K562 (cell line): ENCODE measurements around the gene PIGM. TPM values are rescaled to one million over a fixed set of nuclear protein-coding genes. Genes with fewer than 3 reads are reported as not detected.

Experiments
- CREBBP ChIP-seq: IDR thresholded peaks from one replicate; pipeline ENCODE4 v1.6.1; 2012; ENCODE audit warnings: low read depth, mild to moderate bottlenecking, control low read depth, inconsistent platforms, low read length
- GABPA ChIP-seq: fragments of 200-800 bp; sonication (Bioruptor generic); conservative IDR thresholded peaks from 2 replicates; pipeline ENCODE4 v1.6.1; 2016; ENCODE audit warnings: low read depth, missing genetic modification characterization, missing compliant biosample characterization
- HDAC8 ChIP-seq: fragments of 450-650 bp; IDR thresholded peaks from 2 replicates; pipeline ENCODE4 v1.6.1; 2016; ENCODE audit warnings: mild to moderate bottlenecking, missing genetic modification characterization, moderate library complexity, missing compliant biosample characterization
- KLF16 ChIP-seq: IDR thresholded peaks from 2 replicates; pipeline ENCODE4 v1.6.1; 2016; ENCODE audit warnings: antibody characterized with exemption
- MAFG ChIP-seq: fragments of 450-650 bp; conservative IDR thresholded peaks from 2 replicates; pipeline ENCODE4 v1.6.1; 2016; ENCODE audit warnings: missing genetic modification characterization, missing compliant biosample characterization
- MIER1 ChIP-seq: fragments of 450-650 bp; IDR thresholded peaks from 2 replicates; pipeline ENCODE4 v1.6.1; 2016; ENCODE audit warnings: antibody characterized with exemption, mild to moderate bottlenecking, low read depth
- MTF1 ChIP-seq: fragments of 250-450 bp; sonication (Bioruptor Pico); IDR thresholded peaks from 2 replicates; pipeline ENCODE4 v1.9.0; 2021; ENCODE audit warnings: moderate library complexity, mild to moderate bottlenecking, inconsistent platforms, borderline replicate concordance
- MXI1 ChIP-seq: IDR thresholded peaks from 2 replicates; pipeline ENCODE4 v1.6.1; 2011; ENCODE audit warnings: low read depth, mild to moderate bottlenecking, improper control_type of control experiment, low read length
- OTX1 ChIP-seq: fragments of 450-650 bp; formaldehyde crosslinking; IDR thresholded peaks from 2 replicates; pipeline ENCODE4 v1.4.0; 2022; ENCODE audit warnings: mild to moderate bottlenecking
- SAFB2 ChIP-seq: fragments of 200-400 bp; formaldehyde crosslinking; IDR thresholded peaks from 2 replicates; pipeline ENCODE4 v1.6.1; 2018; ENCODE audit warnings: borderline replicate concordance, low read length, low read depth, moderate library complexity; ENCODE audit not compliant: severe bottlenecking
- SMARCC2 ChIP-seq: fragments of 450-650 bp; IDR thresholded peaks from 2 replicates; pipeline ENCODE4 v1.6.1; 2017; ENCODE audit warnings: antibody characterized with exemption, moderate library complexity, mild to moderate bottlenecking, low read depth
- SNRNP70 ChIP-seq: fragments of 200-400 bp; formaldehyde crosslinking; optimal IDR thresholded peaks from 2 replicates; pipeline ENCODE3; 2017; ENCODE audit warnings: low read depth, low read length
- SP1 ChIP-seq: sonication (generic); formaldehyde crosslinking; IDR thresholded peaks from 2 replicates; pipeline ENCODE4 v1.8.1; 2022; ENCODE audit warnings: mild to moderate bottlenecking, missing genetic modification reagents
- TAF15 ChIP-seq: fragments of 200-400 bp; formaldehyde crosslinking; IDR thresholded peaks from 2 replicates; pipeline ENCODE4 v1.6.1; 2017; ENCODE audit warnings: mild to moderate bottlenecking, low read depth, low read length, moderate library complexity
- TCF7L2 ChIP-seq: fragments of 150-350 bp; IDR thresholded peaks from 2 replicates; pipeline ENCODE4 v1.6.1; 2016; ENCODE audit warnings: low read depth, mild to moderate bottlenecking, low read length, moderate library complexity
- ZNF140 ChIP-seq: fragments of 250-450 bp; sonication (Bioruptor Pico); IDR thresholded peaks from 2 replicates; pipeline ENCODE4 v1.8.0; 2021; ENCODE audit warnings: moderate library complexity, mild to moderate bottlenecking, inconsistent platforms
- ZNF316 ChIP-seq: fragments of 450-650 bp; IDR thresholded peaks from 2 replicates; pipeline ENCODE4 v1.6.1; 2016
- polyA plus RNA-seq, 8 experiments: library from polyadenylated mRNA; depleted of rRNA in 4 of 8; stranded (reverse) in 5 of 8; unstranded in 3 of 8; fragments of >200 nt; fragmentation: Nextera tagmentation in 2 of 8; fragmentation: Illumina TruSeq in 1 of 8; extraction: Ambion mirVana in 2 of 8; extraction: Trizol in 1 of 8; gene quantifications; 2 replicates each; pipeline versions ENCODE4 v1.2.1 to v1.2.3, GENCODE V29; 2011 to 2014; ENCODE audit warnings: inconsistent platforms in 1 of 8, missing spikeins in 1 of 8
- total RNA-seq, 7 experiments: library from RNA; depleted of rRNA in 6 of 7; stranded (reverse); fragments of >200 nt in 6 of 7; fragmentation: Illumina TruSeq in 2 of 7; extraction: Trizol in 2 of 7; gene quantifications; 2 replicates each; pipeline versions ENCODE4 v1.2.1 to v1.2.3, GENCODE V29; 2011 to 2021; ENCODE audit warnings: low replicate concordance in 1 of 7
- TF ChIP-seq, protein P1 (sequence below): fragments of 450-650 bp; formaldehyde crosslinking; IDR thresholded peaks from 2 replicates; pipeline ENCODE4 v1.4.0; 2020; ENCODE audit warnings: mild to moderate bottlenecking, moderate library complexity
- TF ChIP-seq, protein P2 (sequence below): fragments of 150-350 bp; IDR thresholded peaks from 2 replicates; pipeline ENCODE4 v1.6.1; 2014; ENCODE audit warnings: low read depth, mild to moderate bottlenecking, low read length, borderline replicate concordance
- TF ChIP-seq, protein P3 (sequence below), 3 experiments: IDR thresholded peaks in 2 of 3; conservative IDR thresholded peaks in 1 of 3; 2 replicates each; pipeline ENCODE4 v1.5.1; 2011 to 2012; ENCODE audit warnings: low read length in 3 of 3, mild to moderate bottlenecking in 3 of 3, control low read depth in 2 of 3, improper control_type of control experiment in 1 of 3, inconsistent platforms in 1 of 3, low read depth in 1 of 3, mixed read lengths in 1 of 3, moderate library complexity in 1 of 3; ENCODE audit not compliant: insufficient read depth in 2 of 3
- TF ChIP-seq, protein P4 (sequence below): fragments of 450-650 bp; formaldehyde crosslinking; IDR thresholded peaks from 2 replicates; pipeline ENCODE4 v1.4.0; 2022; ENCODE audit warnings: missing genetic modification characterization

Gene PIGM
- total and polyA plus RNA-seq, 9 of the 15 experiments (the other 6 are each of a cell fraction or from before 2014, with no cell fraction given) = 2.6 to 6.7 (median 4.3) TPM

DNA sequence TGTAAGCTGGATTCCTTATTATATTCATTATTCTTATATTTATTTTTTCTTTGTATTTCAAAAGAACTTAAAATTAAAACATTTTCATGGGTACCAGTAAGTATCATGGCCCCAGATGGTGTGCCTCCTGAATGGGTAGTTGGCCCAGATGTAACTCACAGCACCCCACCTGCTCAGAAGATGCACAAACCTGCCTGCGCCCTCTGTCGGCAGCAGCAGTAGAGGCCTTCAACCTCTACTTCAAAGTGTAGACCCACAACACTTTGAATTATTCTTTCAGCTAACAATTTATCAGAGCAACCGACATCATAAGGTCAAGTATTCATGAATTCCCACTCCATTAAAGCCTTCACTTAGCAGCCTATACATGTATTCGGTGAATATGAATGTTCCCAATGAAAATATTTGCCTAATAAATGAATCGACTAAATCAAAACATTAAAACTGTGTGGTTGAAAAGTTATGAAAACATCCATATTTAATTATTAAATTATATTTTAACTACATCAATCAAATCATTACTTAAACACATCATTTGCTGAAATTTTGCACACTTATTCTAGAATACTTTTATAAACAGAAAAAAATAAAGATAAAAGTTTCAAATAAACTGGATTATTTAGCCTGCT lies 25.4 kb downstream of the PIGM start (continued):
- TF ChIP-seq, protein P1, sequence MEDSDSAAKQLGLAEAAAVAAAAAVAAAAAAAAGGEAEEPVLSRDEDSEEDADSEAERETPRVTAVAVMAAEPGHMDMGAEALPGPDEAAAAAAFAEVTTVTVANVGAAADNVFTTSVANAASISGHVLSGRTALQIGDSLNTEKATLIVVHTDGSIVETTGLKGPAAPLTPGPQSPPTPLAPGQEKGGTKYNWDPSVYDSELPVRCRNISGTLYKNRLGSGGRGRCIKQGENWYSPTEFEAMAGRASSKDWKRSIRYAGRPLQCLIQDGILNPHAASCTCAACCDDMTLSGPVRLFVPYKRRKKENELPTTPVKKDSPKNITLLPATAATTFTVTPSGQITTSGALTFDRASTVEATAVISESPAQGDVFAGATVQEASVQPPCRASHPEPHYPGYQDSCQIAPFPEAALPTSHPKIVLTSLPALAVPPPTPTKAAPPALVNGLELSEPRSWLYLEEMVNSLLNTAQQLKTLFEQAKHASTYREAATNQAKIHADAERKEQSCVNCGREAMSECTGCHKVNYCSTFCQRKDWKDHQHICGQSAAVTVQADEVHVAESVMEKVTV (CRISPR knock-in tag) = peak; percentile 77
- TF ChIP-seq, protein P2, sequence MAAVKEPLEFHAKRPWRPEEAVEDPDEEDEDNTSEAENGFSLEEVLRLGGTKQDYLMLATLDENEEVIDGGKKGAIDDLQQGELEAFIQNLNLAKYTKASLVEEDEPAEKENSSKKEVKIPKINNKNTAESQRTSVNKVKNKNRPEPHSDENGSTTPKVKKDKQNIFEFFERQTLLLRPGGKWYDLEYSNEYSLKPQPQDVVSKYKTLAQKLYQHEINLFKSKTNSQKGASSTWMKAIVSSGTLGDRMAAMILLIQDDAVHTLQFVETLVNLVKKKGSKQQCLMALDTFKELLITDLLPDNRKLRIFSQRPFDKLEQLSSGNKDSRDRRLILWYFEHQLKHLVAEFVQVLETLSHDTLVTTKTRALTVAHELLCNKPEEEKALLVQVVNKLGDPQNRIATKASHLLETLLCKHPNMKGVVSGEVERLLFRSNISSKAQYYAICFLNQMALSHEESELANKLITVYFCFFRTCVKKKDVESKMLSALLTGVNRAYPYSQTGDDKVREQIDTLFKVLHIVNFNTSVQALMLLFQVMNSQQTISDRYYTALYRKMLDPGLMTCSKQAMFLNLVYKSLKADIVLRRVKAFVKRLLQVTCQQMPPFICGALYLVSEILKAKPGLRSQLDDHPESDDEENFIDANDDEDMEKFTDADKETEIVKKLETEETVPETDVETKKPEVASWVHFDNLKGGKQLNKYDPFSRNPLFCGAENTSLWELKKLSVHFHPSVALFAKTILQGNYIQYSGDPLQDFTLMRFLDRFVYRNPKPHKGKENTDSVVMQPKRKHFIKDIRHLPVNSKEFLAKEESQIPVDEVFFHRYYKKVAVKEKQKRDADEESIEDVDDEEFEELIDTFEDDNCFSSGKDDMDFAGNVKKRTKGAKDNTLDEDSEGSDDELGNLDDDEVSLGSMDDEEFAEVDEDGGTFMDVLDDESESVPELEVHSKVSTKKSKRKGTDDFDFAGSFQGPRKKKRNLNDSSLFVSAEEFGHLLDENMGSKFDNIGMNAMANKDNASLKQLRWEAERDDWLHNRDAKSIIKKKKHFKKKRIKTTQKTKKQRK = no peak
- no peak for TF ChIP-seq CREBBP
- TF ChIP-seq HDAC8 (tag) = no peak
- no peak for TF ChIP-seq TCF7L2
- no peak for TF ChIP-seq TAF15
- no peak for TF ChIP-seq SAFB2
- no peak for TF ChIP-seq MXI1
- no peak for TF ChIP-seq SMARCC2
- TF ChIP-seq GABPA (tag) = no peak
- TF ChIP-seq MTF1 (CRISPR knock-in tag) = no peak
- no peak for TF ChIP-seq SNRNP70
- TF ChIP-seq SP1 (CRISPR knock-in tag) = no peak
- TF ChIP-seq, protein P3, sequence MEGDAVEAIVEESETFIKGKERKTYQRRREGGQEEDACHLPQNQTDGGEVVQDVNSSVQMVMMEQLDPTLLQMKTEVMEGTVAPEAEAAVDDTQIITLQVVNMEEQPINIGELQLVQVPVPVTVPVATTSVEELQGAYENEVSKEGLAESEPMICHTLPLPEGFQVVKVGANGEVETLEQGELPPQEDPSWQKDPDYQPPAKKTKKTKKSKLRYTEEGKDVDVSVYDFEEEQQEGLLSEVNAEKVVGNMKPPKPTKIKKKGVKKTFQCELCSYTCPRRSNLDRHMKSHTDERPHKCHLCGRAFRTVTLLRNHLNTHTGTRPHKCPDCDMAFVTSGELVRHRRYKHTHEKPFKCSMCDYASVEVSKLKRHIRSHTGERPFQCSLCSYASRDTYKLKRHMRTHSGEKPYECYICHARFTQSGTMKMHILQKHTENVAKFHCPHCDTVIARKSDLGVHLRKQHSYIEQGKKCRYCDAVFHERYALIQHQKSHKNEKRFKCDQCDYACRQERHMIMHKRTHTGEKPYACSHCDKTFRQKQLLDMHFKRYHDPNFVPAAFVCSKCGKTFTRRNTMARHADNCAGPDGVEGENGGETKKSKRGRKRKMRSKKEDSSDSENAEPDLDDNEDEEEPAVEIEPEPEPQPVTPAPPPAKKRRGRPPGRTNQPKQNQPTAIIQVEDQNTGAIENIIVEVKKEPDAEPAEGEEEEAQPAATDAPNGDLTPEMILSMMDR (IDR thresholded peaks at IDR 0.05 in 2 of 3, conservative IDR thresholded peaks at IDR 0.05 in 1 of 3; ENCODE audit: insufficient read depth in 2 of 3, low read depth in 1 of 3, low read length in 3 of 3) = peak; percentile 91 to 92 (median 92)
- TF ChIP-seq KLF16 = peak; percentile 56; the same call in 1 of the 2 replicates
- no peak for TF ChIP-seq OTX1 (CRISPR knock-in tag)
- TF ChIP-seq ZNF140 (CRISPR knock-in tag) = no peak
- no peak for TF ChIP-seq MAFG (tag)
- TF ChIP-seq, protein P4, sequence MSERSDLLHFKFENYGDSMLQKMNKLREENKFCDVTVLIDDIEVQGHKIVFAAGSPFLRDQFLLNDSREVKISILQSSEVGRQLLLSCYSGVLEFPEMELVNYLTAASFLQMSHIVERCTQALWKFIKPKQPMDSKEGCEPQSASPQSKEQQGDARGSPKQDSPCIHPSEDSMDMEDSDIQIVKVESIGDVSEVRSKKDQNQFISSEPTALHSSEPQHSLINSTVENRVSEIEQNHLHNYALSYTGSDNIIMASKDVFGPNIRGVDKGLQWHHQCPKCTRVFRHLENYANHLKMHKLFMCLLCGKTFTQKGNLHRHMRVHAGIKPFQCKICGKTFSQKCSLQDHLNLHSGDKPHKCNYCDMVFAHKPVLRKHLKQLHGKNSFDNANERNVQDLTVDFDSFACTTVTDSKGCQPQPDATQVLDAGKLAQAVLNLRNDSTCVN (CRISPR knock-in tag) = no peak
- TF ChIP-seq MIER1 = no peak
- no peak for TF ChIP-seq ZNF316
